ENCODE results near the gene DUS1L.
A peak's percentile ranks its signal among the peaks of the same experiment; 100 is the strongest.
"Not testable (repeated sequence)": the region's sequence is repeated elsewhere in the genome, so short reads cannot be mapped to it uniquely, and the experiment has no call there.

DUS1L gene

GRCh38 chr17:82038796-82039409 is 26.7 kb downstream of the DUS1L start:
- not testable (repeated sequence) for DNase-seq

- no peak for DNase-seq
These were observed 27.8 kb downstream of the DUS1L start for GRCh38 chr17:82037889-82038195.

- DNase-seq: peak; percentile 98
These were observed 28.3 kb downstream of the DUS1L start, which contains the start of gene DCXR for GRCh38 chr17:82037092-82037888. Gene DCXR (minus strand): TSS chr17:82037697. CDS start chr17:82037682, 15 bp downstream.

GRCh38 chr17:82036634-82037091 is 28.9 kb downstream of the DUS1L start:
- DNase-seq: no peak

GRCh38 chr17:82035956-82036633 is 29.5 kb downstream of the DUS1L start:
- no peak for DNase-seq

- no peak for DNase-seq
These were observed 30.1 kb downstream of the DUS1L start for GRCh38 chr17:82035488-82035887.

GRCh38 chr17:82034371-82035011 is 31.1 kb downstream of the DUS1L start:
- no peak for DNase-seq

GRCh38 chr17:82033359-82034085 is 32.1 kb downstream of the DUS1L start:
- DNase-seq: no peak

GRCh38 chr17:82031885-82032627 is 33.5 kb downstream of the DUS1L start:
- peak; percentile 82 for DNase-seq

GRCh38 chr17:82031303-82031884 is 34.2 kb downstream of the DUS1L start, which contains the start of gene RAC3:
Gene RAC3 (plus strand): TSS chr17:82031678. CDS start chr17:82031762, 84 bp downstream.
- peak; percentile 68 for DNase-seq

GRCh38 chr17:82030470-82031302 is 34.9 kb downstream of the DUS1L start:
- DNase-seq: peak; percentile 90

GRCh38 chr17:82029990-82030469 is 35.6 kb downstream of the DUS1L start:
- no peak for DNase-seq

GRCh38 chr17:82029391-82029790 is 36.2 kb downstream of the DUS1L start:
- no peak for DNase-seq

- DNase-seq: no peak
These were observed 36.6 kb downstream of the DUS1L start for GRCh38 chr17:82028966-82029365.

- no peak for DNase-seq
These were observed 37.4 kb downstream of the DUS1L start for GRCh38 chr17:82028246-82028645.

GRCh38 chr17:82025401-82026107 is 40.0 kb downstream of the DUS1L start:
- no peak for DNase-seq

GRCh38 chr17:82024859-82025258 is 40.7 kb downstream of the DUS1L start:
- no peak for DNase-seq

- DNase-seq: no peak
These were observed 42.0 kb downstream of the DUS1L start for GRCh38 chr17:82023447-82024241.

GRCh38 chr17:82022981-82023446 is 42.6 kb downstream of the DUS1L start, which contains the start of gene LRRC45:
Gene LRRC45 (plus strand): TSS chr17:82023305. CDS start chr17:82023644, 339 bp downstream.
- peak; percentile 100 for DNase-seq

Measured in NCI-H774 (cell line).